CD4-positive, alpha-beta T cell treated with Interferon alpha-2 for 1 hour (primary cell): ENCODE measurements around the gene EXOSC6.
"Not testable (repeated sequence)": the region's sequence is repeated elsewhere in the genome, so short reads cannot be mapped to it uniquely, and the experiment has no call there.

Experiments used
- DNase-seq, 2 donors: peaks; one replicate each; pipeline ENCODE4 v3.0.0-alpha.2; 2020 to 2022

Gene EXOSC6

GRCh38 chr16:70254180-70254964 lies 2.6 kb upstream of the EXOSC6 start:
- DNase-seq: no peak

DNA sequence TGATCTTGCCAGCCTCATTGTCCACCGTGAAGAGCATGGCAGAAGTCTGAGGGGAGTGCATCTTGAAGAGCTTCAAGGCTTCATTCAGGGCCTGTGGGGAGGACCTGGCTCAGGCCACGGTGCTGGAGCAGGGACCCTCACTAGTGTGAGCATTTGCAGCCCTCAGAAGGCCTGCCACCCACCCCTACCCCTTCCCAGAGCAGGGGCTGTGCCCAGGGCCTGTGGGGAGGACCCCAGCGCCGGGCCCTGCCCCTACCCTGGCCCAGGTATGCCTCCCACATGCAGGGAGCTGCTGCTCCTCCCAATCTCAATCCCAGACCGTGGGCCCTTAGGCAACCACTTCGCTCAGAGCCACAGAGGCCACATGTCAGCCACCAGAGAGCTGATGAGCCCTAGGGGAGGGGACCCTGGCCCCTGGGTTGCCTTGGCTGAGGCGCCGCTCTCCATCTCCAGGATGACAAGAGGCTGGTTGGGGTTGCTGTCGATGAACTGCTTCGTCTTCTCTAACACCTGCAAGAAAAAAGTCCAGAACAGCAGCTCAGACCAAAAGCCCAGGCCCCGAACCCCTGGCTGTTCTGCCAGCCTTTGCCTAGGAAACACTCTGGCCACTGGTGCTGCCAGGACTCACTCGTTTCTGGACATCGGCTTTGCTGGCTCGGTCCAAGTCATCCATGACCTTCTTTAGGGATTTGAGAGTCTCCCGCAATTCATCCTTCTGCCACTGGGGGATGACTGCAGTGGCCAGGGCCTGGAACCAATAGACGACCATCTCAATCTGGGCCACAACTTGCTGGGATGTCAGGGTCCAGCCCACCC lies 1.8 kb upstream of the EXOSC6 start:
- peak; percentile 7 to 47 for DNase-seq

- DNase-seq: no peak
These were observed 732 bp upstream of the EXOSC6 start for GRCh38 chr16:70252355-70252988.

GRCh38 chr16:70250748-70251628 lies 752 bp downstream of the EXOSC6 start:
- no peak for DNase-seq

GRCh38 chr16:70249697-70250096 lies 2.0 kb downstream of the EXOSC6 start:
- not testable (repeated sequence) for DNase-seq

GRCh38 chr16:70238773-70239172 lies 13.0 kb downstream of the EXOSC6 start:
- not testable (repeated sequence) for DNase-seq

DNA sequence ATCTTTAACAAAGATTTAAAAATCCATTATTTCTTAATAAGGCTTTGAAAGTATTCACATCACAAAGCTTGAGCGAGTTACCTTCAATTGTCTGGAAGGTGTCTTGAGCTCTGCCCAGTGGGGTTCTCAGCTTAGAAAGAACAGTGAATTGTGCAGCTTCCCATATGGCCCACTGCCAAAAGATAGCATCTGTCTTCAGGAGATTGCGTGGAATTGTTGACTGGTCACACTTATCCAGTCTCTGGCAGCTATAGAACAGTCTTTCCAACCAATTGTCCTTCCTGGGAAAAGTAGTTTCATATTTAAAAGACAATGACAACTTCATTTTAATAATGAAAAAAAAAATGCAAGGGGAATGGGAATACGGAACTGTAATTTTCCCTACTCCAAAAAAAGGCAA lies 19.9 kb downstream of the EXOSC6 start:
- DNase-seq: not testable (repeated sequence)

GRCh38 chr16:70226024-70226423 lies 25.7 kb downstream of the EXOSC6 start:
- not testable (repeated sequence) for DNase-seq

GRCh38 chr16:70225430-70225829 lies 26.3 kb downstream of the EXOSC6 start:
- DNase-seq: not testable (repeated sequence)

GRCh38 chr16:70224645-70225044 lies 27.1 kb downstream of the EXOSC6 start:
- DNase-seq: not testable (repeated sequence)

DNA sequence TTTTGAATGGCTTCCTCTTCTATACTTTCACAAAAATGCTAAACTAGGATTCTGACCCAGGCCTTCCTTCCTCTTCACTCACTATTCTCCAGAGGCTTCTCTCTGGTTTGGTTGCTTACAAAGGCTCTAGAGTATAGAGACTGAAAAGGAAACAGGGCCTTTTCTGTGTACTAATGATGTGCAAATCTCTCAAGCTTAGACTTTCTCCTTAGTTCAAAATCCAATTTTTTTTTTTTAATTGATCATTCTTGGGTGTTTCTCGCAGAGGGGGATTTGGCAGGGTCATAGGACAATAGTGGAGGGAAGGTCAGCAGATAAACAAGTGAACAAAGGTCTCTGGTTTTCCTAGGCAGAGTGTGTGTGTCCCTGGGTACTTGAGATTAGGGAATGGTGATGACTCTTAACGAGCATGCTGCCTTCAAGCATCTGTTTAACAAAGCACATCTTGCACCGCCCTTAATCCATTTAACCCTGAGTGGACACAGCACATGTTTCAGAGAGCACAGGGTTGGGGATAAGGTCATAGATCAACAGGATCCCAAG lies 27.7 kb downstream of the EXOSC6 start:
- not testable (repeated sequence) for DNase-seq

DNA sequence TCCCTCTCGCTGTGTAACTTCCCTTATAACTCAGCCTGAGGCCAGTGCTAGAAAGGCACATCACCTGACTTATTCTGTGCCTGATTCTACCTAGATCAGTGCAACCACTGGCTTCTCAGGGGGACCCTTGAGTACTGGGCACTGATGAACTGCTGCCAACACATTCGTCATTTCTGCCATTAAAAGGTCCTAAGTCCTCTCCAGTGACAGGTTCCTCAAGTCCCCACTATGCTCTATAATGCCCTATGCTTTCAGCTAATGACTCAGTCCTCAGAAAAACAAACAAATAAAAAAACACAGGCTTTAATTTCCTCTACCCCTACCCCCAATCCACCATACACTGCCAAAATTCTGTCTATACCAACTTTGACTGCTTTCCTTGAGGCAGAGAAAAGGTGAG lies 28.5 kb downstream of the EXOSC6 start:
- DNase-seq: not testable (repeated sequence)

DNA sequence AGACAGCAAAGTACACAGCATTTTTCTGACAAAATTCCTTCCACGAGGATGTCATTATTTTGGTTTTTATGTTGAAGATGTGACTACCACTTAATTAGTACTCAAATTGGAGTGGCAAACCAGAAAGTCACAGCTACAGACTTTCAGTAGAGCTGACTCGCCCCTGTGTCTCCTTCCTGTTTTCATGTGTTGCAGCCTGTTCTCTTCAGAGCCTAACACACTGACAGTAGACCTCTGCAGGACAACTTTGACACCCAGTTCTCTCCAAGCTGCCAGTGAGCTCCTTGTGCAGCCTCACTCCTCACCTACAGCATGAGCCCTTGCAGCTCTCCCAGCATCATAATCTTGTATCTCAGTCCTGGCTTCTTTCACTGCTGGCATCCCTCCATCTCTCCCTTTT lies 29.2 kb downstream of the EXOSC6 start:
- not testable (repeated sequence) for DNase-seq

DNA sequence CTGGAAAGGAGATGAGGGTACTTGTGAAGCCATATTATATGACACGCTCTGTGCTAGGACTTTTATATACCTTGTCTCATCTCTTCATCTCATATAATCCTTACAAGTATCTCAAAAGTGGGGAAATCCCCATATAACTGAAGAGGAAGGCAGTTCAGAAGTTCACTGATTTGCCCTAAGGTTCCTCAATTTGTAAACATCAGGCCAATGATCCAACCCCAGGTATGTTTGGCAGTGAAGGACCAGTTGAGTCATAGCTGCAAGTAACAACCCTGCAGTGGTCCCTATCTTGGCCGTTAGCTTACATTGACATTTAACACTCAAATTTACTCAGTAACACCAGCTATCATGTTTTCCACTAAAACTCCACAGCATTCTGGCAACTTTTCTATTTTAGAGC lies 33.2 kb downstream of the EXOSC6 start:
- not testable (repeated sequence) for DNase-seq

DNA sequence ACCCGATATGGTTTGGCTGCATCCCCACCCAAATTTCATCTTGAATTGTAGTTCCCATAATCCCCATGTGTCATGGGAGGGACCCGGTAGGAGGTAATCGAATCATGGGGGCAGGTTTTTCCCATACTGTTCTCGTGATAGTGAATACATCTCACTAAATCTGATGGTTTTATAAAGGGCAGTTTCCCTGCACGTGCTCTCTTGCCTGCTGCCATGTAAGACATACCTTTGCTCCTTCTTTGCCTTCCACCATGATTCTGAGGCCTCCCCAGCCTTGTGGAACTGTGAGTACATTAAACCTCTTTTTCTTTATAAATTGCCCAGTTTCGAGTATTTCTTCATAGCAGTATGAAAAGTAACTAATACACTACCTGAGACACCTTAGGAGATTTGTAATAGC lies 45.4 kb downstream of the EXOSC6 start:
- DNase-seq: not testable (repeated sequence)

- DNase-seq: not testable (repeated sequence)
These were observed 46.9 kb downstream of the EXOSC6 start for GRCh38 chr16:70204668-70205405.

- not testable (repeated sequence) for DNase-seq
These were observed 47.7 kb downstream of the EXOSC6 start for GRCh38 chr16:70204010-70204409.

DNA sequence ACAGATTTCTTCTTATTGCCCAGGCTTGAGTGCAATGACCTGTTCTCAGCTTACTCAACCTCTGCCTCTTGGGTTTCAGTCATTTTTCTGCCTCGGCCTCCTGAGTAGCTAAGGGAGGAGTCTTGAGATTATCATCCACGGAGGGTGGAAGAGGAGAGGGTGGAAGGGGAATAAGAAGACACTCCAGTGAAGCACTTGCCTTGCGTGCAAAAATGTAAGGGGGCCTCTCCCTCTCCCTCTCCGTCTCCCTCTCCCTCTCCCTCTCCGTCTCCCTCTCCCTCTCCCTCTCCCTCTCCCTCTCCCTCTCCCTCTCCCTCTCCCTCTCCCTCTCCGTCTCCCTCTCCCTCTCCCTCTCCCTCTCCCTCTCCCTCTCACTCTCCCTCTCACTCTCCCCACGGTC lies 48.2 kb downstream of the EXOSC6 start:
- not testable (repeated sequence) for DNase-seq

GRCh38 chr16:70200063-70200462 lies 51.7 kb downstream of the EXOSC6 start:
- DNase-seq: not testable (repeated sequence)

DNA sequence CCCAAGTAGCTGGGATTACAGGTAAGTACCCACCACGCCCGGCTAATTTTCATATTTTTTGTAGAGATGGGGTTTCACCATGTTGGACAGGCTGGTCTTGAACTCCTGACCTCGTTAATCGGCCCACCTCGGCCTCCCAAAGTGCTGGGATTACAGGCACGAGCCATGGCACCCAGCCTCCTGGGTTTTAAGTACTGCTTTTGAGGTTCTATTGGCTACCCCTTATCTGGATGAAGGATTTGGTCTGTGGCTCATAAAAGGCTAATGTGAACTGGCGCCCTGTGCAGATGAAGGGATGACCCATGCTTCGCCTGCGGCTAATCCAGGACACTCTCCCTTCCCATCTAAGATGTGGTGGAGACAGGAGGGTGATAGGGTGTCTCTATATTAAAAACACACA lies 52.6 kb downstream of the EXOSC6 start:
- DNase-seq: not testable (repeated sequence)

GRCh38 chr16:70198666-70199065 lies 53.1 kb downstream of the EXOSC6 start:
- DNase-seq: not testable (repeated sequence)
